IMR-90 (cell line): ENCODE data around the gene LYVE1. TPM values are rescaled to one million over a fixed set of nuclear protein-coding genes. Genes with fewer than 3 reads are reported as not detected.

Experiments
- ATAC-seq: fragments of 200-7000 bp; cut with Tn5 transposase; 2 replicates; pipeline ENCODE4 v1.9.1; 2020; ENCODE audit warnings: low read depth, mild to moderate bottlenecking, moderate library complexity
- BruUV-seq: library from RNA; stranded (reverse); fragments of 400-500 nt; replicated peaks from 2 replicates; lab custom pipeline; 2021; lab: Mats Ljungman, UMichigan
- CTCF ChIA-PET: fragments of 300-600 bp; formaldehyde crosslinking; extraction: SDS; loops from one replicate; lab custom pipeline; 2021; ENCODE audit warnings: antibody characterized with exemption; lab: Yijun Ruan, JAX
- POLR2A ChIA-PET: fragments of 300-600 bp; sonication (Branson Sonifier 250); formaldehyde crosslinking; loops from one replicate; lab custom pipeline; 2022; ENCODE audit warnings: antibody characterized with exemption; ENCODE audit not compliant: unreplicated experiment; lab: Charles Lee
- DNase-seq: peaks from one replicate; pipeline ENCODE4 v3.0.0; 2013
- H2AFZ ChIP-seq: replicated peaks from 2 replicates; pipeline ENCODE3; 2013; ENCODE audit warnings: low read length, mild to moderate bottlenecking; ENCODE audit not compliant: poor library complexity
- H2AK5ac ChIP-seq: 2 replicates; pipeline ENCODE4 v1.6.1; 2013; ENCODE audit warnings: low read depth, low read length, inconsistent platforms
- H2AK9ac ChIP-seq: replicated peaks from 2 replicates; pipeline ENCODE3; 2013; ENCODE audit warnings: mild to moderate bottlenecking, low read depth, low read length, moderate library complexity; ENCODE audit not compliant: poor library complexity
- H2BK120ac ChIP-seq: 2 replicates; pipeline ENCODE4 v1.6.1; 2013; ENCODE audit warnings: low read depth, low read length, inconsistent platforms
- H2BK15ac ChIP-seq: 3 replicates; pipeline ENCODE4 v1.6.1; 2013; ENCODE audit warnings: low read depth, low read length, inconsistent platforms
- H2BK20ac ChIP-seq: 2 replicates; pipeline ENCODE4 v1.6.1; 2013; ENCODE audit warnings: low read depth, mild to moderate bottlenecking, inconsistent platforms, low read length, moderate library complexity
- H2BK5ac ChIP-seq: 2 replicates; pipeline ENCODE4 v1.6.1; 2013; ENCODE audit warnings: mild to moderate bottlenecking, low read depth, low read length, inconsistent platforms; ENCODE audit not compliant: poor library complexity, severe bottlenecking
- H3K14ac ChIP-seq: replicated peaks from 2 replicates; pipeline ENCODE4 v1.6.1; 2013; ENCODE audit warnings: low read depth, low read length, inconsistent platforms
- H3K18ac ChIP-seq: 2 replicates; pipeline ENCODE4 v1.6.1; 2013; ENCODE audit warnings: low read depth, low read length, control low read depth
- H3K23ac ChIP-seq: 2 replicates; pipeline ENCODE4 v1.6.1; 2013; ENCODE audit warnings: low read depth, low read length, inconsistent platforms
- H3K27ac ChIP-seq: 2 replicates; pipeline ENCODE4 v1.5.1; 2013; ENCODE audit warnings: mild to moderate bottlenecking, control low read depth, low read length; ENCODE audit not compliant: insufficient read depth
- H3K27me3 ChIP-seq: 2 replicates; pipeline ENCODE4 v1.6.1; 2013; ENCODE audit warnings: low read length; ENCODE audit not compliant: control insufficient read depth, insufficient read depth
- H3K36me3 ChIP-seq: 2 replicates; pipeline ENCODE4 v1.6.1; 2013; ENCODE audit warnings: low read length, mixed read lengths; ENCODE audit not compliant: control insufficient read depth, insufficient read depth
- H3K4ac ChIP-seq: 2 replicates; pipeline ENCODE4 v1.6.1; 2013; ENCODE audit warnings: low read depth, low read length, inconsistent platforms
- H3K4me1 ChIP-seq: 2 replicates; pipeline ENCODE4 v1.6.1; 2013; ENCODE audit warnings: low read length, mixed read lengths; ENCODE audit not compliant: control insufficient read depth, insufficient read depth
- H3K4me2 ChIP-seq: 2 replicates; pipeline ENCODE4 v1.6.1; 2013; ENCODE audit warnings: low read depth, mild to moderate bottlenecking, control low read depth, low read length, moderate library complexity
- H3K4me3 ChIP-seq: 2 replicates; pipeline ENCODE4 v1.5.1; 2013; ENCODE audit warnings: low read depth, mild to moderate bottlenecking, control low read depth, low read length, moderate library complexity; ENCODE audit not compliant: insufficient read depth
- H3K56ac ChIP-seq: 2 replicates; pipeline ENCODE4 v1.6.1; 2013; ENCODE audit warnings: low read length, inconsistent platforms; ENCODE audit not compliant: insufficient read depth; ENCODE audit errors: extremely low read depth
- H3K79me1 ChIP-seq, 2 experiments: 2 replicates each; pipeline ENCODE4 v1.6.1; 2013; ENCODE audit warnings: low read length in 2 of 2, inconsistent platforms in 1 of 2, low read depth in 1 of 2
- H3K9ac ChIP-seq: 2 replicates; pipeline ENCODE4 v1.6.1; 2013; ENCODE audit warnings: low read depth, low read length, control low read depth
- H3K9me1 ChIP-seq: 2 replicates; pipeline ENCODE4 v1.6.1; 2013; ENCODE audit warnings: low read length, inconsistent platforms; ENCODE audit not compliant: insufficient read depth
- H3K9me3 ChIP-seq: 2 replicates; pipeline ENCODE4 v1.6.1; 2013; ENCODE audit warnings: low read length; ENCODE audit not compliant: control insufficient read depth, insufficient read depth
- H4K20me1 ChIP-seq: 2 replicates; pipeline ENCODE4 v1.6.1; 2013; ENCODE audit warnings: low read length, inconsistent platforms; ENCODE audit not compliant: insufficient read depth
- H4K5ac ChIP-seq: 2 replicates; pipeline ENCODE4 v1.6.1; 2013; ENCODE audit warnings: mild to moderate bottlenecking, low read depth, low read length, control low read depth
- H4K8ac ChIP-seq, 2 experiments: 2 replicates each; pipeline ENCODE4 v1.6.1; 2013; ENCODE audit warnings: low read depth in 2 of 2, low read length in 2 of 2, control low read depth in 1 of 2, inconsistent platforms in 1 of 2
- H4K91ac ChIP-seq: 2 replicates; pipeline ENCODE4 v1.6.1; 2013; ENCODE audit warnings: low read depth, low read length, inconsistent platforms; ENCODE audit not compliant: insufficient read depth
- BHLHE40 ChIP-seq: fragments of 150-350 bp; IDR thresholded peaks from 2 replicates; pipeline ENCODE4 v1.6.1; 2016; ENCODE audit warnings: mild to moderate bottlenecking, low read depth, low read length
- CEBPB ChIP-seq: IDR thresholded peaks from 2 replicates; pipeline ENCODE4 v1.6.1; 2012; ENCODE audit warnings: low read depth, low read length, improper control_type of control experiment
- CHD1 ChIP-seq: IDR thresholded peaks from 2 replicates; pipeline ENCODE4 v1.6.1; 2012; ENCODE audit warnings: low read depth, low read length, improper control_type of control experiment
- ELK1 ChIP-seq: fragments of 150-350 bp; IDR thresholded peaks from 2 replicates; pipeline ENCODE4 v1.6.1; 2016; ENCODE audit warnings: low read depth, mild to moderate bottlenecking, low read length, moderate library complexity, borderline replicate concordance
- FOS ChIP-seq: fragments of 150-350 bp; IDR thresholded peaks from 2 replicates; pipeline ENCODE4 v1.6.1; 2016; ENCODE audit warnings: low read depth, low read length
- MAZ ChIP-seq: IDR thresholded peaks from 2 replicates; pipeline ENCODE4 v1.6.1; 2012; ENCODE audit warnings: low read depth, mild to moderate bottlenecking, low read length, improper control_type of control experiment, moderate library complexity, borderline replicate concordance
- MXI1 ChIP-seq: IDR thresholded peaks from 2 replicates; pipeline ENCODE4 v1.6.1; 2012; ENCODE audit warnings: low read depth, mild to moderate bottlenecking, low read length, moderate library complexity, borderline replicate concordance
- NFE2L2 ChIP-seq: fragments of 150-350 bp; IDR thresholded peaks from 2 replicates; pipeline ENCODE4 v1.6.1; 2016; ENCODE audit warnings: low read depth, mild to moderate bottlenecking, low read length
- WGBS, 2 experiments: methylation state at CpG; one replicate each; pipeline versions ENCODE4 v1.1.5 to v1.1.7; 2013; ENCODE audit warnings: missing lambda C conversion rate in 2 of 2; ENCODE audit not compliant: insufficient read length in 1 of 2; ENCODE audit errors: extremely low coverage in 2 of 2; 5-methylcytosine and 5-hydroxymethylcytosine counted together
- dilution Hi-C: fragments of 300-500 bp; cut with HindIII; formaldehyde crosslinking; loops from one replicate; pipeline ENCODE4 v1.14.3; 2018; ENCODE audit warnings: low sequenced_read_pairs; ENCODE audit not compliant: unreplicated experiment
- in situ Hi-C: fragments of 300-500 bp; cut with MboI; formaldehyde crosslinking; loops from 3 replicates; pipeline ENCODE4 v1.14.3; 2019; ENCODE audit warnings: low sequenced_read_pairs, inconsistent platforms, mixed read lengths
- intact Hi-C: fragments of 100-400 bp; cut with micrococcal nuclease; formaldehyde crosslinking; loops from 2 replicates; pipeline ENCODE4 v1.10.0; 2022
- polyA plus RNA-seq, 3 experiments: library from polyadenylated mRNA; depleted of rRNA; stranded (reverse); fragments of >200 nt; gene quantifications; 2 replicates each; pipeline ENCODE4 v1.2.3, GENCODE V29; 2012; ENCODE audit warnings: low replicate concordance in 1 of 3
- total RNA-seq: library from RNA; depleted of rRNA; stranded (reverse); fragments of >200 nt; gene quantifications from 2 replicates; pipeline ENCODE4 v1.2.3, GENCODE V29; 2012

Gene LYVE1
- total and polyA plus RNA-seq, 2 of the 4 experiments (the other 2 are of a cell fraction), result not detected

GRCh38 chr11:10544491-10545465, 23.7 kb downstream of the LYVE1 start (continued):
- TF ChIP-seq ELK1, result no peak

GRCh38 chr11:10543782-10544181, 24.7 kb downstream of the LYVE1 start:
- Histone ChIP-seq H4K8ac (no peak overlapping the region), H2BK20ac (no peak overlapping the region), H2BK15ac (no peak overlapping the region), H3K27ac (no peak overlapping the region), H4K20me1 (no peaks in the 10 kb centered on the region), H4K91ac (no peak overlapping the region), H2BK120ac (no peak overlapping the region), H2AK5ac (0 out of 2 replicates have a peak overlapping the region, but pooled peaks have one; percentile 15), H3K9me1 (peaks cover 4% of the 10 kb centered on the region; the same call in 1 of the 2 replicates), H3K23ac (no peak overlapping the region), H3K4me3 (no peak overlapping the region), H3K36me3 (no peaks in the 10 kb centered on the region), H3K14ac (no peak overlapping the region), H3K27me3 (no peaks in the 10 kb centered on the region), H4K5ac (no peak overlapping the region), H3K9ac (no peak overlapping the region), H3K9me3 (no peaks in the 10 kb centered on the region), H2AFZ (no peak overlapping the region), H2BK5ac (no peak overlapping the region), H3K56ac (no peak overlapping the region), H3K79me1 (peaks cover 10 to 19% of the 10 kb centered on the region in 2 experiments; a peak in 3 of 4 replicates), H2AK9ac (no peak overlapping the region), H3K4me1 (peaks cover 2% of the 10 kb centered on the region), H3K18ac (no peak overlapping the region), H3K4me2 (no peak overlapping the region), H3K4ac (no peak overlapping the region)
- in situ Hi-C loops, result no loop called here
- BruUV-seq, result no TSS peak
- dilution Hi-C loops, result no loop called here
- WGBS, 2 experiments, result 97% methylated on average over 11 of the region's 14 CpGs; no CpG with 5 or more reads in 1 of the 2 experiments
- no peak for DNase-seq
- ChIA-PET CTCF (no interaction called here), POLR2A (no interaction called here)
- intact Hi-C loops, result no loop called here
- no peak for ATAC-seq
- TF ChIP-seq BHLHE40 (no peak), CHD1 (no peak), MAZ (no peak), NFE2L2 (no peak), FOS (no peak), CEBPB (no peak), MXI1 (no peak)
